GM12878 (cell line): ENCODE results near the gene DNAAF1. TPM values are rescaled to one million over a fixed set of nuclear protein-coding genes. Genes with fewer than 3 reads are reported as not detected.

Experiments used
- ATAC-seq: fragments of 200-7000 bp; cut with Tn5 transposase; 3 replicates; pipeline ENCODE4 v1.9.1; 2020; ENCODE audit warnings: mild to moderate bottlenecking, moderate library complexity
- BruUV-seq: library from RNA; stranded (reverse); fragments of 400-500 nt; replicated peaks from 2 replicates; lab custom pipeline; 2021; lab: Mats Ljungman, UMichigan
- CTCF ChIA-PET: fragments of 300-600 bp; sonication (Branson Sonifier 250); formaldehyde crosslinking; extraction: SDS; loops from one replicate; lab custom pipeline; 2021; ENCODE audit warnings: inconsistent platforms; lab: Yijun Ruan, JAX
- POLR2A ChIA-PET: fragments of 350-600 bp; formaldehyde crosslinking; extraction: SDS; loops from one replicate; lab custom pipeline; 2021; ENCODE audit warnings: inconsistent platforms; lab: Charles Lee
- RAD21 ChIA-PET: fragments of 300-600 bp; sonication (Branson Sonifier 250); formaldehyde crosslinking; loops from one replicate; lab custom pipeline; 2023; ENCODE audit warnings: antibody characterized with exemption; ENCODE audit not compliant: unreplicated experiment; lab: Charles Lee
- SMC1A ChIA-PET: fragments of 300-600 bp; sonication (Branson Sonifier 250); formaldehyde crosslinking; loops from one replicate; lab custom pipeline; 2023; ENCODE audit not compliant: unreplicated experiment, uncharacterized antibody; lab: Charles Lee
- DNase-seq: peaks from one replicate; pipeline ENCODE4 v3.0.0-alpha.2; 2011; ENCODE audit warnings: low read depth, low spot score
- FAIRE-seq: peaks from 3 replicates; lab custom pipeline; 2011; peaks lifted over from hg19 to GRCh38; lab: Jason Lieb, UNC
- H2AFZ ChIP-seq: 2 replicates; pipeline ENCODE4 v1.6.0; 2011; ENCODE audit warnings: low read depth, low read length, control low read depth; ENCODE audit not compliant: control insufficient read depth
- H3K27ac ChIP-seq: 2 replicates; pipeline ENCODE4 v1.5.1; 2011; ENCODE audit warnings: control low read depth; ENCODE audit not compliant: control insufficient read depth, insufficient read depth
- H3K27me3 ChIP-seq, 2 experiments: replicated peaks in 1 of 2; 2 replicates each; pipeline versions ENCODE4 v1.6.0 to v1.6.1; 2011; ENCODE audit warnings: low read length in 1 of 2; ENCODE audit not compliant: control insufficient read depth in 2 of 2, insufficient read depth in 2 of 2
- H3K36me3 ChIP-seq, 2 experiments: 2 replicates each; pipeline ENCODE4 v1.5.1; 2011; ENCODE audit warnings: low read length in 1 of 2; ENCODE audit not compliant: control insufficient read depth in 2 of 2, insufficient read depth in 2 of 2
- H3K4me1 ChIP-seq: 2 replicates; pipeline ENCODE4 v1.6.1; 2011; ENCODE audit warnings: mild to moderate bottlenecking, low read length, moderate library complexity, mixed read lengths; ENCODE audit not compliant: control insufficient read depth, insufficient read depth
- H3K4me2 ChIP-seq: 2 replicates; pipeline ENCODE4 v1.6.0; 2011; ENCODE audit warnings: control low read depth; ENCODE audit not compliant: control insufficient read depth, insufficient read depth
- H3K4me3 ChIP-seq: fragments of 200-600 bp; sonication (generic); 2 replicates; pipeline ENCODE4 v1.5.1; 2016
- H3K79me2 ChIP-seq: 2 replicates; pipeline ENCODE4 v1.6.0; 2011; ENCODE audit warnings: low read length; ENCODE audit not compliant: control insufficient read depth, insufficient read depth
- H3K9ac ChIP-seq: 2 replicates; pipeline ENCODE4 v1.8.0; 2011; ENCODE audit warnings: low read length, control low read depth, mixed read lengths; ENCODE audit not compliant: control insufficient read depth, insufficient read depth
- H3K9me3 ChIP-seq: replicated peaks from 3 replicates; pipeline ENCODE4 v1.5.1; 2011; ENCODE audit warnings: mild to moderate bottlenecking, low read length; ENCODE audit not compliant: control insufficient read depth, insufficient read depth
- H4K20me1 ChIP-seq: 2 replicates; pipeline ENCODE4 v1.6.0; 2011; ENCODE audit not compliant: control insufficient read depth, insufficient read depth
- ATF3 ChIP-seq: IDR thresholded peaks from 2 replicates; pipeline ENCODE4 v1.6.1; 2011; ENCODE audit warnings: low read depth, mild to moderate bottlenecking, low read length, moderate library complexity, borderline replicate concordance; ENCODE audit errors: extremely low read depth
- MEF2B ChIP-seq: fragments of 450-650 bp; IDR thresholded peaks from 2 replicates; pipeline ENCODE4 v1.6.1; 2018; ENCODE audit warnings: mild to moderate bottlenecking, moderate library complexity; ENCODE audit not compliant: partially characterized antibody, poor library complexity, severe bottlenecking
- NR2C2 ChIP-seq: IDR thresholded peaks from 2 replicates; pipeline ENCODE4 v1.6.1; 2011; ENCODE audit warnings: borderline replicate concordance, low read depth; ENCODE audit not compliant: control insufficient read depth, insufficient read length
- POLR2A ChIP-seq: IDR thresholded peaks from 2 replicates; pipeline ENCODE4 v1.6.1; 2011; ENCODE audit warnings: low read depth, mild to moderate bottlenecking, low read length
- RAD21 ChIP-seq: IDR thresholded peaks from 2 replicates; pipeline ENCODE4 v1.6.1; 2011; ENCODE audit warnings: mild to moderate bottlenecking, low read depth, low read length, moderate library complexity; ENCODE audit not compliant: insufficient read depth
- USF1 ChIP-seq: IDR thresholded peaks from 2 replicates; pipeline ENCODE4 v1.6.1; 2011; ENCODE audit warnings: borderline replicate concordance, low read depth, mild to moderate bottlenecking, moderate library complexity, mixed read lengths, low read length; ENCODE audit not compliant: insufficient read depth; ENCODE audit errors: extremely low read length
- WGBS: methylation state at CpG from one replicate; pipeline ENCODE4 v1.1.6; 2016; ENCODE audit warnings: low lambda C conversion rate; ENCODE audit not compliant: insufficient replicate concordance, insufficient coverage; ENCODE audit errors: missing lambda C conversion rate; 5-methylcytosine and 5-hydroxymethylcytosine counted together
- in situ Hi-C: fragments of 300-500 bp; cut with MboI; formaldehyde crosslinking; loops from 9 replicates; pipeline ENCODE4 v1.14.3; 2018; ENCODE audit warnings: mixed read lengths
- intact Hi-C: fragments of 100-400 bp; cut with micrococcal nuclease; formaldehyde crosslinking; loops from one replicate; pipeline ENCODE4 v1.14.2; 2022; ENCODE audit not compliant: unreplicated experiment
- polyA plus RNA-seq, 11 experiments: library from polyadenylated mRNA; depleted of rRNA in 4 of 11; unstranded in 6 of 11; stranded (reverse) in 5 of 11; fragments of >200 nt; fragmentation: Nextera tagmentation in 4 of 11; fragmentation: Illumina TruSeq in 1 of 11; extraction: Ambion mirVana in 4 of 11; extraction: Trizol in 1 of 11; gene quantifications; 1 replicate in 1 of 11; 2 replicates in 10 of 11; pipeline versions ENCODE4 v1.2.1 to v1.2.3, GENCODE V29; 2011 to 2016; ENCODE audit warnings: inconsistent platforms in 2 of 11, missing spikeins in 2 of 11, low read depth in 1 of 11
- total RNA-seq, 4 experiments: library from RNA; depleted of rRNA in 3 of 4; stranded (reverse); fragments of >200 nt in 3 of 4; fragmentation: Illumina TruSeq in 1 of 4; extraction: Trizol in 1 of 4; gene quantifications; 2 replicates each; pipeline versions ENCODE4 v1.2.1 to v1.2.3, GENCODE V29; 2013 to 2021

The DNAAF1 gene
- total and polyA plus RNA-seq, 10 of the 15 experiments (the other 5 are each of a cell fraction or from before 2014, with no cell fraction given): 0.02 to 0.76 (median 0.08) TPM; not detected in 6

- ChIA-PET RAD21 (no interaction called here), CTCF (interaction anchor here (0.6 kb wide), 1 partner anchor 90 kb away, joined by 3 read pairs; the partner anchor contains the start of gene TAF1C), POLR2A (interaction anchor here (1.2 kb wide), 1 partner anchor 20 kb away, joined by 3 read pairs; the partner anchor contains the start of gene MBTPS1), SMC1A (no interaction called here)
- intact Hi-C loops: no loop called here
- no peak overlapping the region for H3K9ac ChIP-seq
- no peaks in the 10 kb centered on the region for H3K27me3 ChIP-seq
- in situ Hi-C loops: no loop called here
- H3K4me1 ChIP-seq: no peaks in the 10 kb centered on the region; the same call in 1 of the 2 replicates
- ATAC-seq: no peak
- WGBS: 74% methylated on average over 4 of the region's 4 CpGs
- H3K27ac ChIP-seq: no peak overlapping the region
- TF ChIP-seq POLR2A (no peak), ATF3 (no peak), NR2C2 (no peak), USF1 (no peak), MEF2B (no peak), RAD21 (no peak)
- H3K36me3 ChIP-seq: peaks cover 11 to 37% of the 10 kb centered on the region in 2 experiments
- H3K79me2 ChIP-seq: no peaks in the 10 kb centered on the region
- no peak overlapping the region for H2AFZ ChIP-seq
- peaks cover 2% of the 10 kb centered on the region; the same call in 1 of the 2 replicates for H4K20me1 ChIP-seq
- FAIRE-seq: no peak
- H3K4me3 ChIP-seq: no peak overlapping the region
- BruUV-seq: no TSS peak
- no peak overlapping the region for H3K4me2 ChIP-seq
- DNase-seq: no peak
- no peaks in the 10 kb centered on the region for H3K9me3 ChIP-seq
Measured at GRCh38 chr16:84096447-84097005, 48.6 kb upstream of the DNAAF1 start.
